T-helper 9 cell (primary cell): ENCODE measurements around the gene ZMAT1.
"Not testable (repeated sequence)": the region's sequence is repeated elsewhere in the genome, so short reads cannot be mapped to it uniquely, and the experiment has no call there.

ENCODE experiments used
- DNase-seq: peaks from one replicate; pipeline ENCODE4 v3.0.0-alpha.2; 2020
- total RNA-seq, 2 donors: gene quantifications; one replicate each; lab custom pipeline; 2026; lab: John Stamatoyannopoulos, UW

Gene ZMAT1
- 12.5 to 17.6 reads per million in 2 donors for total RNA-seq

DNA sequence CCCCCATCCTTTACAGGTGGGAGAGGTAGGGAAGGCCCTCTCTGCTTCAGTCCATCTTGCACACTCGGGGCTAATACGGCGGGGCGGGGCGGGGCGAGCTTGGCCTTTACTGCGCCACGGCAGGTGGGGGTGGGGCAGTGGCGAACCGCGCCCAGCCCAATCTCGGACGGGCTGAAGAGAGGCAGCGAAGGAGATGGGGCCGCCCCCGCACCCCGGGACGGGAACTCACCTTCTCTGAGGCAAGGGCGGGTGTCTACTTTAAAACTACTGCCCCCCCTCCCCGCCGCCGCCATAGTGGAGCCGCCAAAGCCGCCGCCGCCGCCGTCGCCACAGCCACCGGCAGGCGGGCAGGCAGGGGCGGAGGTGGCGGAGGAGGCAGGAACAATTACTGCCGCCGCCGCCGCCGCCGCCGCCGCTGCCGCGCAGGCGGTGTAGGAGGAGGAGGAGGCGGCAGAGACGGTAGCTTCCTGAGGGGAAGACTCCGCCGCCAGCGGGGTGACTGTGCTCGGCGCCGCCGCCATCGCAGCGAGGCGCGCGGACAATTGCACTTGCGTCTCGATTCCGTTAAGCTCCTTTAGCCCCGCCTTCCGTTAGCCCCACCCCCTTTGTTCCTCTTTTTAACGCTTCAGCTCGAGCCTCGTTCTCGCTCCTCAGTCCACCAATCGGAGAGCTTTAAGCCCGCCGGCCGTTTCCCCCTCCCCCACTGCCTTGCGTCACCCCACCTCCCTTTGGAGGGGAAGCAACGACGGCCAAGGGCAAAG lies at the start of gene ZMAT1:
TSS of gene ZMAT1 (minus strand) at position 540 of the 761 bp plus-strand sequence. CDS start at position 521, 19 bp downstream.
- DNase-seq = peak; percentile 85

GRCh38 chrX:101977106-101977505 lies 45.3 kb upstream of the ZMAT1 start:
- no peak for DNase-seq

DNA sequence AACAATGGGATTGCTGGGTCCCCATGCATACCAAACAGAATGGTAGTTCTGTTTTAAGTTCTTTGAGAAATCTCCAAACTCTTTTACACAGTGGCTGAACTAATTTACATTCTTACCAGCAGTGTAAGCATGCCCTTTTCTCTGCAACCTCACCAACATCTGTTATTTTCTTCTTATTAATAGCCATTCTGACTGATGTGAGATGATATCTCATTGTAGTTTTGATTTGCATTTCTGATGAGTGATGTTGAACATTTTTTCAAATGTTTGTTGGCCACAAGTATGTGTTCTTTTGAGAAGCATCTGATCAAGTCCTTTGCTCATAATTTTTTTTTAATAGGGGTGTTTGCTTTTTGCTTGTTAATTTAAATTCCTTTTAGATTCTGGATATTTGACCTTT lies 41.2 kb upstream of the ZMAT1 start:
- DNase-seq = no peak

DNA sequence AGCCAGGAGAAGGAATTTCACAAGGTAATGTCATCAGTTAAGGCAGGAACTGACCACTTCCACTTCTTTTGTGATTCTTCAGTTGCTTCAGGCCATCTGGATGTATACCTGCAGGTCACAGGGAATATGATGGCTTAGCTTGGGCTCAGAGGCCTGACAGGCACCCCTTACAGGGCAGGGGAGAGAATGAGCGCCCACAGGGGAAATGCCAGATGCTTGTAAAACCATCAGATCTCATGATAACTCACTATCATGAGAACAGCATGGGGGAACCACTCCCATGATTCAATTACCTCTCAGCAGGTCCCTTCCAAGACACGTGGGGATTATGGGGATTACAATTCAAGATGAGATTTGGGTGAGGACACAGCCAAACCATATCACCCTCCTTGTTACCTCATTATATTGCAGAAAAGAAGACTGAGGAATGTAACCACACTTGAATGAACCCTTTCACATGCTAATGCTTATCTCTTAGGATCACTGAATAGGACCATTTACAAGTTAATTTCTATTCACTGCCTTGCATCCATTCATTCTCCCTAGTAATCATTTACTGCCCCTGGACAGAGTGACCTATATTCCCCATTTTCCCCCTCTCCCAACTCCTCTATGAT lies 33.2 kb upstream of the ZMAT1 start:
- DNase-seq = not testable (repeated sequence)

DNA sequence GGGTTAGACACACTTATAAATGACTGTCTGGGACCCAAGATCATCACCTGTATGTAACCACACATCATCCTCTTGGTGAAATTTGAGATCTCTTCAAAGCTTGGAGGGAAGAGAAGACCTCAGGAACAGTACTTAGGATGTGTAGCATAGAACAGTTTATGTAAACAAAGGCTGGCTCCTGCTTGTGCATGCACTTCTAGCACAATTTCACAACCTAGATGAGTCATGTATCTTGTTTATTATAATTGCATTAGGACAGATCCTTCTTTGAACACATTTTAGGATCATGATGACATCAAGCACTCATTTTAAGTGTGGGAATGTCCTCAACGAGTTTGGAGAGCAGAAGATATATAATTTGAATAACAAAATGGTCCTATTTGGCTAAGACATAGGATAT lies 26.3 kb upstream of the ZMAT1 start:
- no peak for DNase-seq

GRCh38 chrX:101957174-101957573 lies 25.3 kb upstream of the ZMAT1 start:
- DNase-seq = no peak

- DNase-seq = no peak
Measured at GRCh38 chrX:101956556-101956955, 24.7 kb upstream of the ZMAT1 start.

DNA sequence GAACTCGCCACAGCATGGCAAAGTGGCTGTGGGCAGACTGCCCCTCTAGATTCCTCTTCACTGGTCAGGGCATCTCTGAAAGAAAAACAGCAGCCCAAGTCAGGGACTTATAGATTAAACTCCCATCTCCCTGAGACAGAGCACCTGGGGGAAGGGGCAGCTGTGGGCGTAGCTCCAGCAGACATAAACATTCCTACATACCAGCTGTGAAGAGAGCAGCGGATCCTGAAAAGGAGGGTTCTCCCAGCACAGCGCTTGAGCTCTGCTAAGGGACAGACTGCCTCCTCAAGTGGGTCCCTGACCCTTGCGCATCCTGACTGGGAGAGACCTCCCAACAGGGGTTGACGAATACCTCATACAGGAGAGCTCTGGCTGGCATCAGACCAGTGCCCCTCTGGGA lies 18.8 kb upstream of the ZMAT1 start:
- DNase-seq = no peak

DNA sequence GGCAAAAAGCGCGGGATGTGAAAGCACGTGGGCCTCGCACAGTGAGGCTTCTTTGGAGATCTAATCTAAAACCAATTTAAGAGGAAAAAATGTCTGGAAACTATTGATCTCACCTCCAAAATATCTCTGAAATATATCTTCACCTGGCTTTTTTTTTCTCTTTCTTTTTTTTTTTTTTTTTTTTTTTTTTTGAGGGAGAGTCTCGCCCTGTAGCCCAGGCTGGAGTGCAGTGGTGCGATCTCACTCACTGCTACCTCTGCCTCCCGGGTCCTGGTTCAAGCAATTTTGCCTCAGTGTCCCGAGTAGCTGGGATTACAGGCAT lies 383 bp upstream of the ZMAT1 start:
- no peak for DNase-seq

DNA sequence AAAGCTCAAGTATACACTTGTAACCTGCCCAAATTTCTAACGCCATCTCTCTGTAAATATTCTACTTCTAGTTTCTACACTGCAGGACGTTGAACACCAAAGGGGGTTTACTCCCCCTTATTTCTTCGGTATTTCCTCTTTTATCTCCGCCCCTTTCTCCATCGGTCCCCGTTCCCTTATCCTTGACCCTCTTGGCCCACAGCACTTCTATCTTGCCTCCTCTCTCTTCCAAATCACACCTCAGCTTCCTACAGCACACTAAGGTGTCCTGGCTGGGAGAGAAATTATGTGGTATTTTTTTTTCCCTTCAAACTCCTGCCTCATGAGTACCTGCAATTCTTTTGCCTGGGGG lies 715 bp downstream of the ZMAT1 start:
- DNase-seq = no peak

DNA sequence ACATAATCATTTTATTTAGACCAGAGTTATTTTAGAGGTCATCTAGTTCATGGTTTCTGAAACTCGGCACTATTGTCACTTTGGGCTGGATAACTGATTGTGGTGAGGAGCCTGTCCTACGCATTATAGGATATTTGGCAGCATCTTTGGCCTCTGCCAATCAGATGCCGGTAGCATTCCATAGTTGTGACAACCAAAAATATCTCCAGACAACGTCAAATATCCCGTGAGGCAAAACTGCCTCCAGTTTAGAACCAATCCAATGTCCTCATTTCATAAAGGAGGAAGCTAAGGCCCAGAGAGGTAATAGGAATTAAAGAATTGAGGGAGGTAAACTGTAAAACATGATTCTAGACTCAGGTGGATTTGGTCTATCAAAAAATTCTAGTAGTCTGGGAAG lies 6.1 kb downstream of the ZMAT1 start:
- DNase-seq = no peak

DNA sequence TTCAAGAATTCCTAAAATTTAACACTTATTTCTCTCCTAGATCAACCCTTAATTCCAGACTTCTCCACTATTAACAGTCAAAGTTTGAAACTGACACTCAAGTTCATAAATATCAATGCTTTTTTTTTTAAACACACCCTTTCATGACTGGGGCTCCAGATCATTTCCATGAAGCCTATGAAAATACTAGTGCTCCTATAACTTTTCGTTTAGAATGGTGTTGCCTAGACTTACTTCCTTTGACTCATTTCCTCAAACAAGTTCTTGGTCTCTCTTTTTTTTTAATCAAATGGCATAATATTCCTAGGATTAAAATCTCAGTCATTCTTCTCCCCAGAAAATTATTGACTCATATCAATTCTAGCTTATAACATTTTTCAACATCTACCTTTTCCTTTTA lies 13.1 kb downstream of the ZMAT1 start:
- DNase-seq = no peak

GRCh38 chrX:101906136-101906796 lies 25.6 kb downstream of the ZMAT1 start:
- no peak for DNase-seq

- DNase-seq = no peak
Measured at GRCh38 chrX:101904996-101905395, 26.8 kb downstream of the ZMAT1 start.
